OCI-M2 (cell line): Measurements from ENCODE around the gene HSPA14.
"Not testable (repeated sequence)": the region's sequence is repeated elsewhere in the genome, so short reads cannot be mapped to it uniquely, and the experiment has no call there.

Experiments used
- DNase-seq: peaks from one replicate; lab custom pipeline; 2025; ENCODE audit not compliant: unreplicated experiment; lab: John Stamatoyannopoulos, UW

HSPA14 gene

DNA sequence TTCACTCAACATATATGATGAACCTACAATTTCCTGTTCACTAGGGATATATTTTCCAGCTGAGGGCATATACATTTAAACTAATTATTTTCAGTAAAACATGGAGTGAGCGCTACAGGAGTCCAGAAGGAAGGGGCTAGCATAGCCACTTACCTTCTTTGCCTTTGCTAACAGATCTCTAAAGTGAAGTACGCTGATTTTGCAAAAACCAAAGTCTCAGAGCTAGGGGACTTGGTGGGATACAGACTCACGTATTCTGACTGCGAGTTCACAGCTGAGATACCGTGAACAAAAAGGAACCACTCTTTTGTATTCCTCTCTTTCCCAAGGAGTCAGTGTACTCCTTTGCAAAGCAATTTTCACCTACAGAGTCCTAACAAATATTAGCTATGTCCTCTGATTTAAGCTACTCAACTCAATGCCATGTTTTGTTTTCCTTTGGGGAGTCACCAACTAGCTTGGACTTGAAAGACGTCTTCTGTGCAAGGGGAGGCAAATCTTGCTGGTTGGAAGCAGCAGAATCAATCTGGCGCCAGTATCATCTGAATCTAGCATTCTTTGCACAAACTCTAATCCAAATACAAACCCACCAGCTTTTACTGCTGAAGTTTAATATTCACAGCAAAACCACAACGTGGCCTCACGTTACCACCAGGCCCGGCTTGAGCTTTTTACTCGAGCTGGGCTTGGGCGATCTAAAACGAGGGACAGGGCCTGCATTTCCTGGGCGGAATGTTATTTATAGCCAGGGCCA lies 926 bp upstream of the HSPA14 start:
- DNase-seq: no peak

DNA sequence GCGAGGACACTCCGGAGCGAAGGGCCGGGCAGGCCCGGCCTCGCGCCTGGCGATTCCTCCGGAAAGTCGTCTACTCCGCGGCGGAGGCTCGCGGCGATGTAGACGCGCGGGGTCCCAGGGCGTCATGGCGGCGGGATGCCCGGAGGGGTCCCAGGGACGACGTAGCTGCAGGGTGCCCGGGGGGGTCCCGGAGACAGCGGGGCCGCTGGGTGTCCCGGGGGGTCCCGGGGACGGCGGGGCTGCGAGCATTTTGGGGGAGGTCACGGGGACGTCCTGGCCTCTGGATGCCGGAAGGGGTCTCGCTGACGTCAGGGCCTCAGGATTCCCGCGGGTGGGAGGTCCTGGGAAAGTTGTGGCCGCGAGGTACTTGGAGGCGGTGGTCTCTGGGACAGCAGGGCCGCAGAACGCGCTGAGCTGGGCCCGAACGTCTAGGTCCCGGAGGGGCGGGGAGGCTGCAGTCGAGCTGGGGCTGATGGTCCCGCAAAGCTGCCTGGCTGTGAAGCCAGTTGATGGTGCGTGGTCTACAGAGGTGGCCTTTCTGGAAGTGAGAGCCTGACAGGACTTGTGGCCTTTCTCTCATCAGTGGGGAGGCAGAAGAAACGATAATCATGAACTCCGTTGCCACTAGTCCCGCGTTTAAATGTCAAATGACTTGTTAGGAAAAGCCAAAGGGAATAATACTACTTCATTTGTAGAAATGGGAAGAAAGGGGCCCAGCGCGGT lies 637 bp downstream of the HSPA14 start:
- no peak for DNase-seq

DNA sequence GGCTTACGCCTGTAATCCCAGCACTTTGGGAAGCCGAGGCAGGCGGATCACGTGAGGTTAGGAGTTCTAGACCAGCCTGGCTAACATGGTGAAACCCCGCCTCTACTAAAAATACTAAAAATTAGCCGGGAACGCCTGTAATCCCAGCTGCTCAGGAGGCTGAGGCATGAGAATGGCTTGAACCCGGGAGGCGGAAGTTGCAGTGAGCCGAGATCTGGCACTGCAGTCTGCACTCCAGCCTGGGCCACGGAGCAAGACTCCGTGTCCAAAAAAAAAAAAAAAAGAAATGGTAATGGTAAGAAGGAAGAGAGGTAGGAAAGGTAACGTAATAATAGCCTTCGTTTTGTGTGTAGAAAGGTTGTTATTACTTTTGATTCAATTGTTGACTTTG lies 1.2 kb downstream of the HSPA14 start:
- no peak for DNase-seq

DNA sequence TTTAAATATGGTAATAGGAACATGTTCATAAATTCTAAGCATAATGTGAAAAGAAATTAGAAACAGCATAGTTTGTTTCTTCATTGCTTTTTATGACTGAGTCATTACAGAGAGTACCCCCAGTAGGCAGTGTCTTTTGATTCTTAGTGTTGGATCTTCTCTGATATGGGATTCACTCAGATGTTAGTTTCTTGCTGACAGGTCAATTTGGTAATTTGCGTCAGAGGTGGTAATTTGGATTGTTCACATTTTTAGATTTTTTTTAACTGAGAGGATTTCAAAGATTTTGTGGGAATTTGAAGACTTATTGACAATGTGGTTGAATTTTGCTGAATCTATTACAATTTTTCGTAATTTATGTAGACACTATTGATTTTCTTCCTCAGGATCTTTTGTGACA lies 2.1 kb downstream of the HSPA14 start:
- no peak for DNase-seq

DNA sequence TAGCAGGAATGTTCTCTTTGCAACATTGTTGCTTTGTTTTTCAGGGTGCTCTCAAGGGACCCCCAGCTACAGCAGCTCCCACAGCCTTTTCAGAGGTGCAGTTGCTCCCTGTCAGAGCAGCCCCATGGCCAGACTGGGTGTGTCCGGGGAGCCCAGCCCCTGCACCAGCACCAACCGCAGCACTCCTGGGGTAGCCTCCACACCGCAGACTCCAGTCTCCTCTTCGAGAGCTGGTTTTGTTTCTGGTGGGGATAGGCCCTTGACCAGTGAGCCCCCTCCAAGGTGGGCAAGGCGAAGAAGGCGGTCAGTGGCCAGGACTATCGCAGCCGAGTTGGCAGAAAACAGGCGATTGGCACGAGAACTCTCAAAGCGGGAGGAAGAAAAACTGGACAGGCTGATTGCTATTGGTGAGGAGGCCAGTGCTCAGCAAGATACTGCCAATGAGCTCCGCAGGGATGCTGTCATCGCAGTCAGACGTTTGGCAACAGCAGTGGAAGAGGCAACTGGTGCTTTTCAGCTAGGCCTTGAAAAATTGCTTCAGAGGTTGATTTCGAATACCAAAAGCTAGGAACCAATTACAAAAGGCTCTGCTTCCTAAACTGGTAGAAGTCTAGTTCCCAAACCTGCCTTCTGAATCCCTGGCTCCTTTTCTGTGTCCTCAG lies 5.4 kb downstream of the HSPA14 start:
- no peak for DNase-seq

DNA sequence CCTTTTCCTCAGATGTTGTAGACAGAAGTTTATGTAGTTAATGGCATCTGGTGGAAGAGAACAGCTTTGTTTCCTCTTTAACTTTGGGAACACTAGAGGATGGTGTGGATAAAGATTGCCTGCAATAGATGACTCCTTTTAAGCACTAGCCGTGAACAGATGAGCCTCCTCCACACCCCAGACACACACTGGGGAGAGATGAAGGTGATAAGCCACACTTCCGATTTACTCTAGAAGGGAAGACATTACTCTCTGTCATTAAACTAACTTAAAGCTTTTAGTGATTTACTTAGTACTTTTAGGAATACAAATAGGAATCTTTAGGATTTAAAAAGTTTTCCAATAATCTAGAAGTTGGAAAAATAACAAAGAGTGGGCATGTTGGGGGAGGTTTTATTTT lies 6.8 kb downstream of the HSPA14 start:
- DNase-seq: no peak

DNA sequence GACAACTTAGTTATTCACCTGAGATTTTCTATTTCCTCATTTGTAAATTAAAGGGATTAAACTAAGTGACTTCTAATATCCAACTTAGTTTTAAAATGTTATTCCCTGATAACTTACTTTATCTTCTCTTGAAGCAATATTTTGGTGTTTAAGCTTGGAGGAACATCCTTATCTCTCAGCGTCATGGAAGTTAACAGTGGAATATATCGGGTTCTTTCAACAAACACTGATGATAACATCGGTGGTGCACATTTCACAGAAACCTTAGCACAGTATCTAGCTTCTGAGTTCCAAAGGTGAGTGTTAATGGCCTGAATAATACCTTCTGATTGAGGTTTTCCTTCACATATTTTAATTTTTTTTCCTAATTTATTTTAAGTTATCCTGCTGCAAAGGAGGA lies 14.1 kb downstream of the HSPA14 start:
- DNase-seq: no peak

DNA sequence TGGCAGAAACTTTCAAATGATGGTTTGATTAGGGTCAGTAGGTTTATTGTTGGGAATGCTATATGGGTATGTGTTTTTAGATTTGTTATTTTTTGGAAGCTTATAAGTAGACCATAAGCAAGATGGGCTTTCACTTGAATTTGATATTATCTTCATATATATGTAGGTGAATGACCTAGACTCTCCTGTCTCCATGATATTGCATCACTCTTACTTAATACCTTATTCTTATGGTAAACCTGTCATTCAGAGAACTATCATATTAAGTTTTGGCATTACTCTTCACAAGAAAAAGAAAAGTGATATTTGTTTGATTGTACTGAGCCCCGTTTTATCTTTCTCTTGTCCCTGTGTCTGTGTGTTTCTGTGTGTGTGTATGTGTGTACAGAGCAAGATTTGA lies 17.3 kb downstream of the HSPA14 start:
- DNase-seq: no peak

DNA sequence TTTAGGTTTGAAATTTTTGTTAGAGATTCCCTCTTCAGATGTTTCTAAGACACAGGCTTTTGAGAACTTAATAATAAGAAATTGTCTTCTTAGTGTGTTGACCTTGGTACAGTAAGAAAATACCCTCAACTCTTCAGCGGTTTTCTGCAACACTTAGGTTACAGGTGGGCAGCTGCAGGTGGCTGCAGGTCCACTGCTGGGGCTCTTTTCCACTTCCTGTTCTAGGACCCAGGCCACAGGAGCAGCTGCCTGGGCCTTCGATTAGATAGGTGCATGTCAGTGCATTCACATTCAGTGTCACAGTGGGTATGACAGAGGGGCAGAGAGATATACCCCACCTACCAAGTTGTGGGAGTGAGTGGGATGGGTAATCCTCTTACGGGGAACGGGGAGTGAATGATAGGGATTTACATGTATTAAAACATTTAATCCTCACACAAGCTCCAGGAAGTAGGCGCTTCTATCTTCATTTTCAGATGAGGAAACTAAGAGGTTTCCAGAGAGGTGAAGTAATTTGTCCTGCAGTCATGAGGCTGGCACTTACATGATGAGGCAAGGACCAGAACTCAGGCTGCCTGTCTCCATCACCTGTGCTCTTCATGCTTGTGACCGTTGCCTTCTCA lies 20.3 kb downstream of the HSPA14 start:
- no peak for DNase-seq

DNA sequence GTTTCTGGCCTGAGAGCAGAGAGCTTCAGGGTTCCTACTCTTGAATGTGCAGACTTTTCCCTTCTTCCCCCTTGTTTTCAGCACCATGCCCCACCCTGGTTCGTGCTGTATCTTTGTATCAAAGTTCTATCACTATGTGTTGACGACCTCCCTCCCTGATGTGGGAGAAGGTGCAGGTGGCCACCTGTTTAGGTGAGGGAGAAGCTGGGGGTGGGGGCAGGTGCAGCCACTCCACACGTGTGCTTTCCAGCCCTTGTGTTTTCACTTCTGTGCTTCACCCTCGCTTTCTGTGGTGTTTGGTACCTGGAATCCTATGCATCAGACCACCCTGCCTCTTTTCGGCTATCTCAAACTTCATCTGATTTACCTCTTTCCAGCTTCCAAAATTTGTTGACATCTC lies 20.9 kb downstream of the HSPA14 start:
- no peak for DNase-seq

DNA sequence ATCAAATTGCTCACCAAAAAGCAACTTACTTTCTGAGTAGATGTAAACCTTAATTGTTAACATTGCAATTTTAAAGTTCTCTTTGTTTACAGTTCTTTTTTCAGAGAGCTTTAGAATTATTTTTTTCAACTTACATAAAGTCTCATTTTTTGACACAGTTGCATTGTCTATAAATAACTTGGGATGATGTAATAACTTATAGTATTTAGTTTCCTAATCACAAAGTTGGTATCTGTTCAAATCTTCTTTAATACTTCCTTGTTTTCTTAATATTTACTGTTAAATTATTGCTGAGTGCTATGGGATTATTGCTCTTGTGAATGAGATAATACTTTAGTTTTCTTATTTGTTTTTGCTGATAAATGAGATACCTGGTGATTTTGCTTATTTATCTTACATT lies 21.7 kb downstream of the HSPA14 start:
- no peak for DNase-seq

DNA sequence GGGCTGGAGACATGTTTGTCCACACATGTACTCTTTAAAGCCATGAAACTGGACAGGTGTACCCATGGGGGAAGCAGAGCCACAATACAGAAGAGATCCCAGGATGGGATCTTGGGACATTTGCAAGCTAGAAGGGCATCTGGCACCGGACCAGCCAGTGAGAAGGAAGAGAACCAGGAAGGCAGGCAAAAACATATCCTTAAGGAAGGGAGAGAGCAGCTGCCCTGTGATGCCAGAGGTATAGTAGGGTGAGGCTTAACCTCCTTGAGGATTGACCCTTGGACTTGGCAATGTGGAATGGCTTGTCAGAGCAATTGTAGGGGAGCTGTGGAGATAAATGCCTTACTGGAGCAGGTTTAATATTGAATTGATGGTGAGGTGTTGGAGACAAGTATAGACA lies 22.7 kb downstream of the HSPA14 start:
- no peak for DNase-seq

DNA sequence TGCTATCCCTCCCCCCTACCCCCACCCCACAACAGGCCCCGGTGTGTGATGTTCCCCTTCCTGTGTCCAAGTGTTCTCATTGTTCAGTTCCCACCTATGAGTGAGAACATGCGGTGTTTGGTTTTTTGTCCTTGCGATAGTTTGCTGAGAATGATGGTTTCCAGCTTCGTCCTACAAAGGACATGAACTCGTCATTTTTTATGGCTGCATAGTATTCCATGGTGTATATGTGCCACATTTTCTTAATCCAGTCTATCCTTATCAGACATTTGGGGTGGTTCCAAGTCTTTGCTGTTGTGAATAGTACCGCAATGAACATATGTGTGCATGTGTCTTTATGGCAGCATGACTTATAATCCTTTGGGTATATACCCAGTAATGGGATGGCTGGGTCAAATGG lies 26.4 kb downstream of the HSPA14 start:
- DNase-seq: not testable (repeated sequence)

DNA sequence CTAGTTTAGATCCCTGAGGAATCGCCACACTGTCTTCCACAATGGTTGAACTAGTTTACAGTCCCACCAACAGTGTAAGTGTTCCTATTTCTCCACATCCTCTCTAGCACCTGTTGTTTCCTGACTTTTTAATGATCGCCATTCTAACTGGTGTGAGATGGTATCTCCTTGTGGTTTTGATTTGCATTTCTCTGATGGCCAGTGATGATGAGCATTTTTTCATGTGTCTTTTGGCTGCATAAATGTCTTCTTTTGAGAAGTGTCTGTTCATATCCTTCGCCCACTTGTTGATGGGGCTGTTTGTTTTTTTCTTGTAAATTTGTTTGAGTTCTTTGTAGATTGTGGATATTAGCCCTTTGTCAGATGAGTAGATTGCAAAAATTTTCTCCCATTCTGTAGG lies 26.8 kb downstream of the HSPA14 start:
- DNase-seq: not testable (repeated sequence)

DNA sequence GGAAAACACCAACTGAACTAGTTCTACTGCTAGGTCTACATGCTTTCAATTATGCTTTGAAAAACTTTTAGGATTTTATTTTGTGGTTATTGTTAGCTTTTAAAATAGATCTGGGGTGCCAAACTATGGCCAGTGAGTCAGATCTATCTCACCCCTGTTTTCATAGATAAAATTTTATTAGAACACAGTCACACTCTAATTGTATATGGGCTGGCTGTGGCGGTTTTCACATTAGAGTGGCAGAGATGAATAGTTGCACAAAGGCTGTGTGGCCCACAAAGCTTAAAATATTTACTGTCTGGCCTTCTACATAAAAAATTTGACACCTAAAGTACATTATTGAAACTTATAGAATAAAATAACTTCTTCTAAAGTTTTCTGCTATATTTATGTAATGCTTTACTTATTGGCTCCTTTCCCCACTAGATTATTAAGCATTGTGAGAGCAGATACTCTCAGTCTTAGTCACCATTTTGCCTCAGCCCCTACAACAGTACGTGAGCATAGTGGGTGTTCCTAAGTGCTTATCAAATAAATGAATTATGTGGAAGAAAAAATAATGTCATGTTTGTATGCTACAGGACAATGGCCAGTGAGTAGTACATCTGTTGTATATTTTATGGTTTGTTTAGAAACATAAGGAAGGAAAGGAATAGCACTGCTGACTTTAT lies 35.1 kb downstream of the HSPA14 start:
- DNase-seq: no peak

DNA sequence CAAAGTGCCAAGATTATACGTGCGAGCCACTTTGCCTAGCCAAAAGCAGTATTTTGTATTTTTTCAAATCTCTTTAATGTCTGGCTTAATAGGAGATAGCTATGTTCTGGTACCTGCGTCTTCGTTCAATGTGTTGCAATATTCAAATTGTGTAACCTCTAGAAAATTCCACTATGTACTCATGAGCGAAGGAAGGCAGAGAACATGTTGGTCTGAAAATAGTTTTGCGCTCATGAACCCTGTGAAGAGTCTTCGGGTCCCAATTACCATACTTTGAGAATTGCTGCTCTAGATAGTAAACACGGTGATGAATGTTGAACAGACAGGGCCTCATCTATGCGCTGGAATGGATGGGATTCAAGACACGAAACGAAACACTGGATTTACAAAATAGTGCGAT lies 37.8 kb downstream of the HSPA14 start:
- no peak for DNase-seq

DNA sequence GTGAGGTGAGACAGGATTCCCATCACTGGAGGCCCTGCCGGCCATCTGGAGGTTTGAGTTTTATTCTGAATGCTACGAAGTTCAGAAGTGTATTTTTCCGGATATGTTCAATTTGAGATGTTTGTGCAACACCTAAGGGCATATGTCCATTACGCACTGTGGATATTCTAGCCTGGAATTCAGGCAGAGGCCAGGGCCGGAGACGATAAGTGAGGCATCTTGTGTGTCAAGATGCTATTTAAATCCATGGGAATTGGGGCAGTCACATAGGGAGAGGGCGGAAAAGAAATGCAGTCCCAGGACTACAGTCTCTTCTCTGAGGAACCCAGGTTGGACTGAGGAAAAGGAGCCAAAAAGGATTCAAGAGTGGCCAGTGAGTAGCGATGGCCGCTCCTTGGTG lies 38.7 kb downstream of the HSPA14 start:
- DNase-seq: no peak

DNA sequence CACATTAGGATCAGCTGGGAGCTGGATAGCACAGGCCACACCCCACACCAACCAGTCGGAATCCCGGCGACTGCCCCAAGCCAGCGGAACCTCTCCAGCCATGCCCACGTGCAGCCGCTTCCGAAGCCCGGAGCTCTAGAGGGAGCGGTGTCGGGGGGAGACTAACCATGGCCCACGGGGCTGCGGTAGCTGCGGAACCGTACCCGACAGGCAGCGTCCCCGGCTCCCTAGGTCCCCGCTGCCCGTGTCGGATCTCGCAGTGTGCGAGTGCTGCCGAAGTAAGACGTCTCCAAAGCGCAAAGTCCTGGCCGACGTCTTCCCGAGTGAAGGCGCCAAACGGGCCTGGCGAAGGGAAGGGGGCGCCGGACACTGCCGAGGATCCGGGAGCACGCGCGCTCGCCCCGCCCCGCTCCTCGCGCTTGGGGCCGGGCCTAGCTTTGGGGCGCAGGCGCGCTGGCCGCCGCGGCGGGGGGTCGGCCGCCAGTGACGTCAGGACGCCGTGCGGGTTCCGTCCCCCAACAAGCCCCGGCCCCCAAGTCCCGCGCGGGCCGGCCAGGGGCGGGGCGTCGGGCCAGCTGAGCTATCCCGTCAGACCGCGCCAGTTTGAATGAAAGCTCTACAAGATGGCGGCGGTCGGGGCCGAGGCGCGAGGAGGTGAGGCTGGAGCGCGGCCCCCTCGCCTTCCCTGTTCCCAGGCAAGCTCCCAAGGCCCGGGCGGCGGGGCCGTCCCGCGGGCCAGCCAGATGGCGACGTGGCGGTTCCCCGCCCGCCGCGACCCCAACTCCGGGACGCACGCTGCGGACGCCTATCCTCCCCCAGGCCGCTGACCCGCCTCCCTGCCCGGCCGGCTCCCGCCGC lies 40.4 kb downstream of the HSPA14 start, which contains the start of gene SUV39H2:
SUV39H2 (plus strand) TSS at position 601 of the 858 bp plus-strand sequence; CDS start at position 624, 23 bp downstream.
- DNase-seq: peak; percentile 37

DNA sequence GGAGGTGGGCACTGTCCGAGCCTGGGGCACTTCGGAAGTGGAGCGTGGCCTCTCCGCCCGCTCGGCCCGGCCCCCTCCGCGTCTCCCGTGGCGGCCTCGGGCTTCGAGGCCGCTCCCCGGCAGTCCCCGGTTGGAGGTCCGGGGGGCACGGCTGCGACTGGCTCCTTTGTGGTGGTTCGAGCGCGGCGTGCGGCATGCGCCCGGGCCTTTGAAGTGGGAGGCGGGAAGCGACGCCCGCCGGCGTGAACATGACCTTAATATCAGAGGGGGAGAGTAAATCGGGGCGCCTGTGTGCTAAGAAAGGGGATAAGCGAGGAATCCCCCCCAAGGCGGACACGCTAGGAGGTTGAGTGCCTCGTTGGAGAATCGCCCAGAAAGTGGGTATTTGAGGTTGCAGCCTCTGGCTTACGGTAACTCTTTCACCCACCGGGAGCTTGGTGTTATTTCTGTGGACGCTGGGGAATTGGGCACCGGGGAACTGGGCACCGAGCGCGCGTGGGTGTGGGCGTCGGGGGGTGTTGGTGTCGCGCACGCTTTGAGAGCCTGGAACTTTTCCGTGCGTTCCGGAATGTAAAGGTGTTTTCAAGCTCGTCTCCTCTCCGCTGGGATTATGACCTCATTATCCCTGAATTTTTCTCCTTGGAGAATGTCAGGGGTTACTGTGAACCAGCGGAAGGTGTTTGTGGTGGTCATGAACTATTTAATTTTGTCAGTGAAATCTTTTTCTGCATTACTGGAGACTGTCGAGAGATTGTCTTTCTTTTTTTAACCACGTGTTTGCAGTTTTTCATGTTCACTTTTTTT lies 41.2 kb downstream of the HSPA14 start:
- DNase-seq: no peak

DNA sequence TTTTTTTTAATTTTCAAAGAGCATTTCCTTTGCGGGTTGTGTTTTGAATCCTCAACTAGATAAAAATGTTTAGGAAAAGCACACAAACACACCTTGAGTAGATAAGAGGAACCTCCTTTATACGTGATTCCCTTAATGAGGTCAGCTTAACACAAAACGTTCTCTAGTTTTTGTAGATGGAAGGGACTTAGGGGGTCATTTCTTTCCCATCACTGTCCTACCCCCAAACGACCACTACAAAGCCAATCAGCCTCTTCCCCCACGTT lies 41.8 kb downstream of the HSPA14 start:
- no peak for DNase-seq
